A549 (cell line): ENCODE data around the gene CUTA. TPM values are rescaled to one million over a fixed set of nuclear protein-coding genes. Genes with fewer than 3 reads are reported as not detected.

Experiments
- ATAC-seq, 2 experiments: fragments of 200-7000 bp in 1 of 2; fragments of >200 bp in 1 of 2; cut with Nextera tagmentation in 1 of 2; cut with Tn5 transposase in 1 of 2; 3 replicates each; pipeline versions ENCODE4 v1.8.0 to v1.9.1; 2018 to 2020; ENCODE audit warnings: mild to moderate bottlenecking in 1 of 2, moderate library complexity in 1 of 2
- CTCF ChIA-PET: fragments of 300-600 bp; sonication (Branson Sonifier 250); formaldehyde crosslinking; extraction: SDS; loops from one replicate; lab custom pipeline; 2021; ENCODE audit warnings: antibody characterized with exemption, inconsistent platforms; lab: Yijun Ruan, JAX
- POLR2A ChIA-PET: fragments of 350-600 bp; formaldehyde crosslinking; extraction: SDS; loops from one replicate; lab custom pipeline; 2021; ENCODE audit warnings: antibody characterized with exemption, inconsistent platforms; lab: Yijun Ruan, JAX
- DNase-seq, 2 experiments: peaks; one replicate each; pipeline versions ENCODE4 v3.0.0 to v3.0.0-alpha.2; 2011 to 2016; ENCODE audit warnings: low read depth in 1 of 2, low spot score in 1 of 2
- FAIRE-seq: peaks from 2 replicates; lab custom pipeline; 2011; peaks lifted over from hg19 to GRCh38; lab: Jason Lieb, UNC
- H3K27ac ChIP-seq, 2 experiments: fragments of >200 bp; sonication (Bioruptor Twin); formaldehyde crosslinking; 3 replicates each; pipeline ENCODE4 v1.5.1; 2016 to 2017
- H3K4me1 ChIP-seq: fragments of >200 bp; sonication (Bioruptor Twin); formaldehyde crosslinking; 3 replicates; pipeline ENCODE4 v1.6.1; 2016
- H3K4me2 ChIP-seq: fragments of >200 bp; sonication (Bioruptor Twin); formaldehyde crosslinking; 3 replicates; pipeline ENCODE4 v1.6.1; 2016
- H3K4me3 ChIP-seq: fragments of >200 bp; sonication (Bioruptor Twin); formaldehyde crosslinking; 3 replicates; pipeline ENCODE4 v1.5.1; 2016
- H3K9me3 ChIP-seq: fragments of >200 bp; sonication (Bioruptor Twin); formaldehyde crosslinking; 3 replicates; pipeline ENCODE4 v1.6.1; 2016
- ATOH8 ChIP-seq: fragments of 250-450 bp; sonication (Bioruptor Pico); IDR thresholded peaks from 2 replicates; pipeline ENCODE4 v1.5.0; 2020; ENCODE audit warnings: low read depth, mild to moderate bottlenecking, moderate library complexity
- BCL3 ChIP-seq: fragments of >200 bp; sonication (Bioruptor Twin); formaldehyde crosslinking; IDR thresholded peaks from 3 replicates; pipeline ENCODE4 v1.6.1; 2016
- BHLHE40 ChIP-seq: IDR thresholded peaks from 2 replicates; pipeline ENCODE4 v1.6.1; 2012; ENCODE audit warnings: low read depth, low read length, inconsistent platforms
- CEBPB ChIP-seq, 2 experiments: fragments of >200 bp in 1 of 2; sonication (Bioruptor Twin) in 1 of 2; formaldehyde crosslinking in 1 of 2; IDR thresholded peaks; 2 replicates each; pipeline ENCODE4 v1.6.1; 2012 to 2016
- CHD2 ChIP-seq: fragments of 150-350 bp; IDR thresholded peaks from 2 replicates; pipeline ENCODE4 v1.6.1; 2014; ENCODE audit warnings: low read length; ENCODE audit not compliant: partially characterized antibody
- CTCF ChIP-seq: fragments of >200 bp; sonication (Bioruptor Twin); formaldehyde crosslinking; IDR thresholded peaks from 3 replicates; pipeline ENCODE4 v1.5.1; 2016
- E2F6 ChIP-seq: IDR thresholded peaks from 2 replicates; pipeline ENCODE4 v1.6.1; 2012; ENCODE audit warnings: low read depth, borderline replicate concordance
- ESRRA ChIP-seq: fragments of 150-350 bp; IDR thresholded peaks from 2 replicates; pipeline ENCODE4 v1.6.1; 2014; ENCODE audit warnings: mild to moderate bottlenecking, low read length, borderline replicate concordance
- HOXB13 ChIP-seq: fragments of 250-450 bp; sonication (Bioruptor Pico); IDR thresholded peaks from 2 replicates; pipeline ENCODE4 v1.5.0; 2020; ENCODE audit warnings: low read depth, mild to moderate bottlenecking, moderate library complexity
- HOXB5 ChIP-seq: fragments of 250-450 bp; sonication (Bioruptor Pico); IDR thresholded peaks from 2 replicates; pipeline ENCODE4 v1.5.0; 2020; ENCODE audit warnings: mild to moderate bottlenecking, moderate library complexity
- JUN ChIP-seq, 2 experiments: fragments of >200 bp; sonication (Bioruptor Twin); formaldehyde crosslinking; IDR thresholded peaks; 2 replicates in 1 of 2; 3 replicates in 1 of 2; pipeline ENCODE4 v1.6.1; 2016 to 2017
- MAZ ChIP-seq: fragments of 150-350 bp; IDR thresholded peaks from 2 replicates; pipeline ENCODE4 v1.6.1; 2014; ENCODE audit warnings: antibody characterized with exemption, low read depth, low read length, borderline replicate concordance
- NR3C1 ChIP-seq: fragments of >200 bp; sonication (Bioruptor Twin); formaldehyde crosslinking; IDR thresholded peaks from 3 replicates; pipeline ENCODE4 v1.6.1; 2017
- PHF8 ChIP-seq: fragments of 200-600 bp; sonication (generic); IDR thresholded peaks from 2 replicates; pipeline ENCODE4 v1.6.1; 2016; ENCODE audit warnings: low read depth, mild to moderate bottlenecking, antibody characterized with exemption, moderate library complexity, borderline replicate concordance
- POLR2A ChIP-seq: IDR thresholded peaks from 2 replicates; pipeline ENCODE4 v1.6.1; 2012; ENCODE audit warnings: mild to moderate bottlenecking, low read length
- POLR2AphosphoS2 ChIP-seq: conservative IDR thresholded peaks from 2 replicates; pipeline ENCODE4 v1.6.1; 2012; ENCODE audit warnings: low read length, improper control_type of control experiment, inconsistent platforms
- RAD21 ChIP-seq, 2 experiments: fragments of >200 bp in 1 of 2; sonication (Bioruptor Twin) in 1 of 2; formaldehyde crosslinking in 1 of 2; IDR thresholded peaks in 1 of 2; conservative IDR thresholded peaks in 1 of 2; 2 replicates in 1 of 2; 3 replicates in 1 of 2; pipeline ENCODE4 v1.6.1; 2012 to 2018; ENCODE audit warnings: inconsistent platforms in 1 of 2
- TFCP2L1 ChIP-seq: fragments of 250-450 bp; sonication (Bioruptor Pico); IDR thresholded peaks from 2 replicates; pipeline ENCODE4 v1.5.0; 2021; ENCODE audit warnings: mild to moderate bottlenecking
- TP53 ChIP-seq: fragments of 250-450 bp; sonication (Bioruptor Pico); IDR thresholded peaks from 2 replicates; pipeline ENCODE4 v1.5.0; 2021; ENCODE audit warnings: mild to moderate bottlenecking, moderate library complexity
- ZSCAN20 ChIP-seq: fragments of 250-450 bp; sonication (Bioruptor Pico); IDR thresholded peaks from 2 replicates; pipeline ENCODE4 v1.8.0; 2022; ENCODE audit warnings: mild to moderate bottlenecking, moderate library complexity
- WGBS: methylation state at CpG from one replicate; pipeline ENCODE4 v1.1.6; 2017; ENCODE audit errors: missing lambda C conversion rate; 5-methylcytosine and 5-hydroxymethylcytosine counted together
- polyA plus RNA-seq, 4 experiments: library from polyadenylated mRNA; depleted of rRNA in 3 of 4; stranded (reverse); fragments of >200 nt; fragmentation: RNase III in 1 of 4; extraction: RNeasy Plus Mini Kit Qiagen cat#74134 plus additional on column Dnase treatment in 1 of 4; gene quantifications; 2 replicates in 3 of 4; 3 replicates in 1 of 4; pipeline ENCODE4 v1.2.3, GENCODE V29; 2011 to 2017
- TF ChIP-seq, protein P1 (sequence below): IDR thresholded peaks from 2 replicates; pipeline ENCODE4 v1.6.1; 2012
- TF ChIP-seq, protein P2 (sequence below): fragments of >200 bp; sonication (Bioruptor Twin); formaldehyde crosslinking; IDR thresholded peaks from 2 replicates; pipeline ENCODE4 v1.6.1; 2016

CUTA gene
- polyA plus RNA-seq, 2 of the 4 experiments (the other 2 are of a cell fraction), result 98.9 to 175 TPM

DNA sequence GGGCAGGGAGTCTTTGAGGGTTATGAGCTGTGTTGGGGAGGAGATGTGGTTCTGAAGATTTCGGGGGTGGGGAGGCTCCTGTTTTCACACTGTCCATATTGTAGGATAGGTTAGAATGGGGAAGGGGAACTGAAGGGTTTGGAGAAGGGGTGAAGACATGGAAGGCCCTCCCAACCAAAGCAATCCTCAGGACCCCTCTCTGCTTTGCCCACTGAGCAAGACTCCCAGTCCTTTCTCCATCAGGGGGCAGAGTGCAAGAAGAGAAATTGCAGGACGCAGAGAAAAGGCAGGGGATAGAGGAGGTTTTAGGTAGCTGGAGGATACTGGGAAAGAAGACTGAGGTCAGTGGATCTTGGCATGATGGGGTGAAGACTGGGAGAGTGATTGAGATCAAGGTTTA is 5.9 kb upstream of the CUTA start:
- ATAC-seq, result no peak
- peaks cover 35% of the 10 kb centered on the region for H3K4me1 ChIP-seq
- no peak overlapping the region for H3K4me3 ChIP-seq
- H3K27ac ChIP-seq, result no peak overlapping the region
- H3K4me2 ChIP-seq, result no peak overlapping the region
- POLR2A ChIA-PET, result no interaction called here
- WGBS, result 76% methylated on average over 2 of the region's 2 CpGs
- TF ChIP-seq POLR2AphosphoS2 (no peak), PHF8 (no peak), TFCP2L1 (CRISPR knock-in tag) (no peak), CTCF (no peak), POLR2A (no peak), RAD21 (conservative IDR thresholded peaks at IDR 0.05 in 1 of 2, IDR thresholded peaks at IDR 0.05 in 1 of 2) (no peak), CHD2 (no peak), ZSCAN20 (CRISPR knock-in tag) (no peak)
- no peak for DNase-seq
- CTCF ChIA-PET, result no interaction called here
- FAIRE-seq, result no peak
- H3K9me3 ChIP-seq, result no peaks in the 10 kb centered on the region

DNA sequence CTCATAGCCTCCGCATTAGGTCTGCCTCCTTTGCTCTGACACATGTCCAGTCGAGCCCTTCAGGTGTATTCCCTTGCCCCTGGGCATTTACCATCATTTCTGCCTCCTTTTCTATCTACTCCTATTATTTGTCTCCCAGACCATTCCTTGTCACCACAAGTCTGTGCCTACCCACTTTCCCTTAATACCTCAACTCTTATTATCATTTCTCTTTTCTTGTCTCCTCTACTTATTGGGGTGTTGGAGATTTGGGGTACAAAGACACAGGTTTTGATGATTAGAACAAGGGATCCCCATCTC is 3.4 kb upstream of the CUTA start:
- POLR2A ChIA-PET, result no interaction called here
- ATAC-seq, result no peak
- Histone ChIP-seq H3K9me3 (no peaks in the 10 kb centered on the region), H3K4me3 (no peak overlapping the region), H3K4me2 (no peak overlapping the region), H3K27ac (no peak overlapping the region), H3K4me1 (peaks cover 31% of the 10 kb centered on the region)
- no peak for DNase-seq
- TF ChIP-seq BCL3, result no peak
- TF ChIP-seq JUN (IDR thresholded peaks at IDR 0.05), result no peak
- TF ChIP-seq, protein P1, sequence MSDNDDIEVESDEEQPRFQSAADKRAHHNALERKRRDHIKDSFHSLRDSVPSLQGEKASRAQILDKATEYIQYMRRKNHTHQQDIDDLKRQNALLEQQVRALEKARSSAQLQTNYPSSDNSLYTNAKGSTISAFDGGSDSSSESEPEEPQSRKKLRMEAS, result no peak
- TF ChIP-seq HOXB5, result no peak
- TF ChIP-seq ATOH8 (CRISPR knock-in tag), result no peak
- TF ChIP-seq ESRRA, result no peak
- no peak for TF ChIP-seq TFCP2L1 (CRISPR knock-in tag)
- no peak for TF ChIP-seq CEBPB (IDR thresholded peaks at IDR 0.05)
- no peak for TF ChIP-seq MAZ
- TF ChIP-seq, protein P2, sequence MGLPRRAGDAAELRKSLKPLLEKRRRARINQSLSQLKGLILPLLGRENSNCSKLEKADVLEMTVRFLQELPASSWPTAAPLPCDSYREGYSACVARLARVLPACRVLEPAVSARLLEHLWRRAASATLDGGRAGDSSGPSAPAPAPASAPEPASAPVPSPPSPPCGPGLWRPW, result no peak
- TF ChIP-seq BHLHE40, result no peak
- no peak for TF ChIP-seq TP53 (CRISPR knock-in tag)
- TF ChIP-seq NR3C1, result no peak
- no peak for TF ChIP-seq E2F6
- no peak for TF ChIP-seq HOXB13
- TF ChIP-seq RAD21 (conservative IDR thresholded peaks at IDR 0.05 in 1 of 2, IDR thresholded peaks at IDR 0.05 in 1 of 2), result no peak
- TF ChIP-seq CTCF, result no peak
- TF ChIP-seq CHD2, result no peak
- CTCF ChIA-PET, result no interaction called here
- 79% methylated on average over 2 of the region's 2 CpGs for WGBS
- no peak for FAIRE-seq
